Measurements from ENCODE around the gene TNC. TPM values are rescaled to one million over a fixed set of nuclear protein-coding genes. Genes with fewer than 3 reads are reported as not detected.

The TNC gene
- total and polyA plus RNA-seq, 8 donors: 66.3 to 329 (median 109) TPM

DNA sequence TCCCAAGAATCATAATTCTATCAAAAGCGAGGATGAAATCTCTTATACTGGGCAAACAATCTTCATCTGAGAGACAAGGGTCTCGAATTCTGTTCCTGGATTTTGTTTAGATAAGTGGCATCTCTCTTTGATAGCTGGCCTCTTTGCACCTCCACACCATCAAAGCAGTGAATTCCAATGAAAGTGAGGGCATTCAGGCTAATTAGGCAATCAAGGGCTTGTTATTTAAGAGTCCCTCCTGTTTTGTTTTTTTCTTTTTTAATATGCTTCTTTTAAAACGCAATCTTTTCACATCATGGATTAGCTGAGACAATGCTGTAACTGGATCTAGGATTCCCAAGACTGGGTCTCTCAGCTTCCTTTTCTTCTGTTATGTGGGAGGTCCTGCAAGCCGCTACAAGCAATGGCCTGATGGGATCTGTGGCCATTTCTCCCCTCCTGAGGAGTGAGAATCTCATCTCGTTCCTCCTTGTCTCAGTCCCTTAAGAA, 67.9 kb downstream of the TNC start:
- no peaks in the 10 kb centered on the region for H3K4me1 ChIP-seq
- intact Hi-C loops (cut with DNase I): no loop called here
- H3K27ac ChIP-seq: peak overlapping the region in 1 of 2 donors; percentile 36
- TF ChIP-seq, protein P1, sequence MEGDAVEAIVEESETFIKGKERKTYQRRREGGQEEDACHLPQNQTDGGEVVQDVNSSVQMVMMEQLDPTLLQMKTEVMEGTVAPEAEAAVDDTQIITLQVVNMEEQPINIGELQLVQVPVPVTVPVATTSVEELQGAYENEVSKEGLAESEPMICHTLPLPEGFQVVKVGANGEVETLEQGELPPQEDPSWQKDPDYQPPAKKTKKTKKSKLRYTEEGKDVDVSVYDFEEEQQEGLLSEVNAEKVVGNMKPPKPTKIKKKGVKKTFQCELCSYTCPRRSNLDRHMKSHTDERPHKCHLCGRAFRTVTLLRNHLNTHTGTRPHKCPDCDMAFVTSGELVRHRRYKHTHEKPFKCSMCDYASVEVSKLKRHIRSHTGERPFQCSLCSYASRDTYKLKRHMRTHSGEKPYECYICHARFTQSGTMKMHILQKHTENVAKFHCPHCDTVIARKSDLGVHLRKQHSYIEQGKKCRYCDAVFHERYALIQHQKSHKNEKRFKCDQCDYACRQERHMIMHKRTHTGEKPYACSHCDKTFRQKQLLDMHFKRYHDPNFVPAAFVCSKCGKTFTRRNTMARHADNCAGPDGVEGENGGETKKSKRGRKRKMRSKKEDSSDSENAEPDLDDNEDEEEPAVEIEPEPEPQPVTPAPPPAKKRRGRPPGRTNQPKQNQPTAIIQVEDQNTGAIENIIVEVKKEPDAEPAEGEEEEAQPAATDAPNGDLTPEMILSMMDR (IDR thresholded peaks at IDR 0.05): no peak
- H3K4me3 ChIP-seq: no peak overlapping the region
- DNase-seq (peak in 1 of 4 donors; percentile 32), ATAC-seq (no peak)
- H3K27me3 ChIP-seq: no peaks in the 10 kb centered on the region
- no peaks in the 10 kb centered on the region for H3K9me3 ChIP-seq
- no peaks in the 10 kb centered on the region for H3K36me3 ChIP-seq

DNA sequence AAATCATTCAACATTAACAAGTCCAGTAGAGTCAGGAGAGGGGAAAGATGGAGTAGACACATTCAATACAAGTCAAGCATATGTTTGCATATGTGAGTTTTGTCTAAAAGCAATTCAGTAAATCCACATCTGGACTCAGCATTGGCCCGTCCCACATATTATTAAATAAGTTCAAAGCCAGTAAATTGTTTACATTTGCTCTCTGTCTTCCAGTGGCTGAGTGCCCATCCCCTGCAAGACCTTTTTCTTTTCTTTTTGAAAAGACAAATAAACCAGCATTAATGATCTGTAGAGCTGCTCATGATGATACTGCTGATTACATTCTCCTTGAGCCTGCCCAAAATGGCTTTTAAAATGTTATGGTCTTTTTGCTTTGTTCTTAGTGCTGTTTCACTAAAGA, 71.1 kb downstream of the TNC start:
- no peak overlapping the region for H3K4me3 ChIP-seq
- intact Hi-C loops (cut with DNase I): no loop called here
- ATAC-seq (no peak), DNase-seq (peak in 2 of 4 donors; percentile 68 to 85)
- H3K27me3 ChIP-seq: peaks cover 0 to 9% of the 10 kb centered on the region in 2 donors
- no peaks in the 10 kb centered on the region for H3K4me1 ChIP-seq
- no peaks in the 10 kb centered on the region for H3K9me3 ChIP-seq
- TF ChIP-seq, protein P1 (IDR thresholded peaks at IDR 0.05): no peak
- H3K27ac ChIP-seq: no peak overlapping the region
- H3K36me3 ChIP-seq: no peaks in the 10 kb centered on the region

DNA sequence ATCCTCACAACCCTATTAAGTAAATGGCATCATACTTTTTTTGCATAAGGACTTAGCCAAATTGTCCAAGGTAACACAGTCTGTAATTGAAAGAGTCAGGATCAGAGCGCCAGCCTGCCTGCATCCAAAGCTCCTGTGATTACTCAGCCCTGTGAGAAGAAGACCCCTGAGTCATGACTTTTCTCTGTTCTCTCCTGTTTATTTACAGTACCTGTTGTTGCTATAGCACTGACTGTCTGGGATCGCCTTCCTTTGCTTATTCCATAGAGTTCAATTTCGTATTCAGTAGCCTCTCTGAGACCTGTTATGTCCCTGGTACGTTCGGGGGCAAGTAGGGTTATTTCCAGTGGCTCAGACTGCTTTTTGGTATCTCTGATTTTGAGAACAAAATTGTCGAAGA, 71.8 kb downstream of the TNC start:
- TF ChIP-seq, protein P1 (IDR thresholded peaks at IDR 0.05): no peak
- H3K27ac ChIP-seq: no peak overlapping the region
- no peak for ATAC-seq
- intact Hi-C loops (cut with DNase I): no loop called here
- H3K27me3 ChIP-seq: peaks cover 0 to 13% of the 10 kb centered on the region in 2 donors
- no peaks in the 10 kb centered on the region for H3K4me1 ChIP-seq
- DNase-seq: no peak
- H3K36me3 ChIP-seq: no peaks in the 10 kb centered on the region
- H3K9me3 ChIP-seq: no peaks in the 10 kb centered on the region
- no peak overlapping the region for H3K4me3 ChIP-seq

DNA sequence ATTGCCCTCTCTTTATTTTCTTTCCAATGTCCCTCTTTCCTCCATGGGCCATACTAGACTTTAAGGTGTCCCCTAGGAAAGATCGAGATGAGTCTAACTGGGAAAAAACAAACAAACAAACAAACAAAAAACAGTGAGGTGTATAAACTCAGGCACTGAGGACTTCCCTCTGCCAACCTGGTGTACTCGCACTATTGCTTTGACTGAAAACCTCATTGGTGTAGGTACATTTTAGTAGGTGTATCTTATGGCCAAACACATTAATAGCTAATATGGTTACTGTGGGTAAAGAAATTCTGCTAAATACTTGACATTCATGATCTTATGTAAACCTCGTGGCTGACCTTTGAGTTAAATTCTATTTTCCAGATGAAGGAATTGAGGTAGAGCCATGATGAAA, 74.3 kb downstream of the TNC start:
- intact Hi-C loops (cut with DNase I): no loop called here
- TF ChIP-seq, protein P1 (IDR thresholded peaks at IDR 0.05): no peak
- no peaks in the 10 kb centered on the region for H3K4me1 ChIP-seq
- ATAC-seq (no peak), DNase-seq (no peak)
- no peaks in the 10 kb centered on the region for H3K9me3 ChIP-seq
- H3K27me3 ChIP-seq: peaks cover 0 to 13% of the 10 kb centered on the region in 2 donors
- no peaks in the 10 kb centered on the region for H3K36me3 ChIP-seq
- H3K27ac ChIP-seq: no peak overlapping the region
- no peak overlapping the region for H3K4me3 ChIP-seq

DNA sequence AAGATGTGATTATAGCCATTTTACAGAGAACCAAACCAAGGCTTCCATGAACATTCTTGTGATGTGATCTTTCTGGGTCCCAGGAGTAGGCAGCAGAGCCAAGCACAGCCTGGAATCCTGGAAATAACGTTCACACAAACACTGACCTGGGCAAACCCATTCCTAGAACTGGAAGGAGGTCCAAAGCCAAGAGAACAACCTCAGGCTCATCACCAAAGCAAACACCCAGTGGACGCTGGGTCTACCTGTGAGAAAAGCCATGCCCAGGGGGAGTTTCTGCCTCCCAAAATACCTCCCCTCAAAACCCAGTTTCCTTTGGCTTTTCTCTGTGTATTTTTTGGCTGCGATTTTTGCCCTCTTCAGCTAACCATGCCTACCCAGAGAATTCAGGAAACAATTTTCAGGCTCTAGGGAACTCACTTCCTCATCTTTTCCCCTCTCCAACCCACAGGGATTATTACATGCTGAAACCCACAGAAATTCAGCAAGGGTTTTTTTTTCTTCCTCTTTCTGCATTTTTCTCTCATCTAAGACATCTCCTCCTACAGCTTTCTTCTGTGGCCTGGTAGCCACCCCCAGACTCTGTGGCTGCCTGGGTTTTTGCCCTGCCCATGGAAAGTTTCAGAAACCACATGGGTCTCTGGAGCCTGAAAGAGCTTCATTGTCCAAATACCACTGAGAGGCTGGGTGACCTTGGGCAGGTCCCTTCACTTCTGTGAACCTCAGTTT, 75.0 kb downstream of the TNC start:
- H3K27me3 ChIP-seq: peaks cover 0 to 13% of the 10 kb centered on the region in 2 donors
- intact Hi-C loops (cut with DNase I): no loop called here
- ATAC-seq (peak; percentile 64), DNase-seq (no peak)
- no peaks in the 10 kb centered on the region for H3K4me1 ChIP-seq
- H3K9me3 ChIP-seq: no peaks in the 10 kb centered on the region
- no peak overlapping the region for H3K27ac ChIP-seq
- H3K4me3 ChIP-seq: no peak overlapping the region
- TF ChIP-seq, protein P1 (IDR thresholded peaks at IDR 0.05): no peak
- peaks cover 0 to 3% of the 10 kb centered on the region in 2 donors for H3K36me3 ChIP-seq

All from left lung (tissue), 10 donors.